ENCODE measurements around the gene TGM2. TPM values are rescaled to one million over a fixed set of nuclear protein-coding genes. Genes with fewer than 3 reads are reported as not detected.
"Not testable (repeated sequence)": the region's sequence is repeated elsewhere in the genome, so short reads cannot be mapped to it uniquely, and the experiment has no call there.

Gene TGM2
- total RNA-seq, 1 donor from 2014 or later = 0.05 TPM

DNA sequence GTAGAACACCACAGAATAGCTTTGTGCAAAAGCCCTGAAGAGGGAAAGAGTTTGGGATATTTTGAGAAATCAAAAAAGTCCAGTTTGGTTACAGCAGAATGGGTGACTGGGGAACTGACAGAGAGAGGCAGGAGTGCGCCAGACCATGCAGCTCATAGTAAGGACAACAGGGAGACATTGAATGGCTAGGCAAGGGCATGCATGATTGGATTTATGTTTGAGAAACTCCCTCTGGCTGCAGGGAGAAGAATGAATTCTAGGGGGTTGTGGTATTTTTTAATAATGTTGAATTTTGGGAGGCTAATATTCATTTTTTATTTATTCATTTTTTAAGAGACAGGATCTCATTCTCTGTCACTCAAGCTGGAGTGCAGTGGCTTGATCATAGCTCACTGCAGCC is 49.9 kb downstream of the TGM2 start:
- H3K4me1 Mint-ChIP-seq = peaks cover 4% of the 10 kb centered on the region
- peaks cover 29% of the 10 kb centered on the region for H3K27me3 Mint-ChIP-seq
- H3K9me3 Mint-ChIP-seq = no peaks in the 10 kb centered on the region
- no peak overlapping the region for H3K27ac Mint-ChIP-seq
- intact Hi-C loops (cut with micrococcal nuclease) = no loop called here
- H3K36me3 Mint-ChIP-seq (ENCODE audit: low read depth) = no peaks in the 10 kb centered on the region
- no peak overlapping the region for H3K4me3 Mint-ChIP-seq
- no peak for DNase-seq

DNA sequence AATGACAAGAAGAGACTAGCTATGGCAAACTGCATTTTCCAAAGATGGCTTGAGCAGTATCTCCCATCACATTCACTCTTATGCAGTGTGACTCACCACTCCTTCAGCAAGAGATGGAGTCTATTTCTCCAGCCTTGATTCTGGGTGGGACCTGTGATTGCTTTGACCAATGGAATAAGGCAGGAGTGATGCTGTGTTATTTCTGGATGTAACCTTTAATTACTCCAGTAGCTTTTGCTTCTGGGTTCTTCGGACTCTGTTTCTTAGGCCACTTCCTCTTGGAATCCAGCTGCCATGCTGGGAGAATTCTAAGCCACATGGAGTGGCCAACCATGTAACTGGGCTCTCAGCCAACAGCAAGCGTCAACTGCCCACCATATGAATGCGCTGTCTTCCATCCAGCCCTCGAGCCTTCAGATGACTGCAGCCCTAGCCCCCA is 50.7 kb downstream of the TGM2 start:
- H3K36me3 Mint-ChIP-seq (ENCODE audit: low read depth) = no peaks in the 10 kb centered on the region
- no peak overlapping the region for H3K4me3 Mint-ChIP-seq
- no peak for DNase-seq
- H3K9me3 Mint-ChIP-seq = no peaks in the 10 kb centered on the region
- no peak overlapping the region for H3K27ac Mint-ChIP-seq
- intact Hi-C loops (cut with micrococcal nuclease) = no loop called here
- H3K27me3 Mint-ChIP-seq = peaks cover 29% of the 10 kb centered on the region
- H3K4me1 Mint-ChIP-seq = peaks cover 4% of the 10 kb centered on the region

DNA sequence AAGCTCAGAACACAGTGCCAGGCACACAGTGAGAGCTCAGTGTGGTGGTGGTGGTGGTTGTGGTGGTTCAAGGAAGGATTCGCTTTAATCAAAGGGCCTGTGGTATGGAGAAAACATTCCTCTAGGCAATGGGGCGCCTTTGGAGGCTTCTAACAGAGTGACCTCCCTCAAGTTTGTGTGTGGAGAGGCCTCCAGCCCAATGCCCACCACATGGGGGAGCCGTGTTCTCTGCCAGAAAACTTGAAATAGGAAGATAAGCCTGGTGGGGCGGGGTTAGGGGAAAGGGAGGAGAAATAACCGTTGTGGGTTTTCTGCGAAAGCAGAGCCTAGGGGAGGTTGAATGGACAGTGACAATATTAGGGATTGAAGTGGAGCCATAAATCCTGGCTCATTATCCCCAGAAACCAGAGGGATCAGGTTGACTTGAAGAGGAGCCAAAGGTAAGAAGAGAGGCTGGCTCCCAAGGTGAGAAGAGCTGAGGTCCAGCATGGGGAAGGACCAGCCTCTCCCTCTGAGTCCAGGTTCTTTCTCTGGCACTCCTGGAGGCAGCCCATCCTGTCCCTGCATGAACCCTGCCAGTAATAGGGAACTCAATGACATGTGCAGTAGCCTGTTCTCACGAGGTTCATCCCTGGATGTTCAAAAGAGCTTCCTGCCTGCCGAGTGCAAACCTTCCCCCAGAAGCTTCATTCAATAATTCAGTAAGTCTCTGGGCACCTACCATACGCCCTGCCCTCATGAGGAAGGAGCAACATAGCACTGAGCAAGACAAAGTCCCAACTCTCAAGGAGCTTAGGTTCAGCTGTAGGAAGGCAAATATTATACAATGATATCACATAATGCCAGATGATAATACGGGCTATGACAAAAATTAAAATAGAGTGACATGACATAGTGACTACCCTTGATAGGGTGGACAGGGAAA is 51.4 kb downstream of the TGM2 start:
- H3K4me3 Mint-ChIP-seq = no peak overlapping the region
- intact Hi-C loops (cut with micrococcal nuclease) = loop anchor here (2.0 kb wide), 1 partner anchor 51 kb away; the partner anchor contains the start of gene TGM2
- H3K36me3 Mint-ChIP-seq (ENCODE audit: low read depth) = no peaks in the 10 kb centered on the region
- no peaks in the 10 kb centered on the region for H3K9me3 Mint-ChIP-seq
- no peak overlapping the region for H3K27ac Mint-ChIP-seq
- H3K4me1 Mint-ChIP-seq = peaks cover 4% of the 10 kb centered on the region
- H3K27me3 Mint-ChIP-seq = peaks cover 25% of the 10 kb centered on the region
- peak; percentile 84 for DNase-seq

DNA sequence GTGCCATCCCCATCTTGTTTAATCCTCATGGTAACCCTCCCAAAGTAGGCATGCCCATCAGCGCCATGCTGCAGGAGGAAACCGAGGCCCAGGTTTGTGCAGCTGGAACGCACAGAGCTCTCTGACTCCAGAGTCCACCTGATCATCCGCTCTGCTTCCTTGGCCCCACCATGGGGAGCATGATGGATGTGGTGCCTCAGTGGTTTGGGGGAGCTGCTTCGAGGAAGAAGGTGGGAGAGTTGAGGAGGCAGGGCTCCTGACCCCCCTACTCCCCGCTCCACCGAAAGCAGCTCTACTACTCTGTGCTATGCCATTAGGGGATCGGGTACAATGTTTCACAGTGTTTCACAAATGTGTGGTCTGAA is 52.2 kb downstream of the TGM2 start:
- DNase-seq = no peak
- peaks cover 4% of the 10 kb centered on the region for H3K4me1 Mint-ChIP-seq
- no peak overlapping the region for H3K27ac Mint-ChIP-seq
- H3K36me3 Mint-ChIP-seq (ENCODE audit: low read depth) = no peaks in the 10 kb centered on the region
- peaks cover 20% of the 10 kb centered on the region for H3K27me3 Mint-ChIP-seq
- no peak overlapping the region for H3K4me3 Mint-ChIP-seq
- intact Hi-C loops (cut with micrococcal nuclease) = loop anchor here (2.0 kb wide), 1 partner anchor 52 kb away; the partner anchor contains the start of gene TGM2
- no peaks in the 10 kb centered on the region for H3K9me3 Mint-ChIP-seq

DNA sequence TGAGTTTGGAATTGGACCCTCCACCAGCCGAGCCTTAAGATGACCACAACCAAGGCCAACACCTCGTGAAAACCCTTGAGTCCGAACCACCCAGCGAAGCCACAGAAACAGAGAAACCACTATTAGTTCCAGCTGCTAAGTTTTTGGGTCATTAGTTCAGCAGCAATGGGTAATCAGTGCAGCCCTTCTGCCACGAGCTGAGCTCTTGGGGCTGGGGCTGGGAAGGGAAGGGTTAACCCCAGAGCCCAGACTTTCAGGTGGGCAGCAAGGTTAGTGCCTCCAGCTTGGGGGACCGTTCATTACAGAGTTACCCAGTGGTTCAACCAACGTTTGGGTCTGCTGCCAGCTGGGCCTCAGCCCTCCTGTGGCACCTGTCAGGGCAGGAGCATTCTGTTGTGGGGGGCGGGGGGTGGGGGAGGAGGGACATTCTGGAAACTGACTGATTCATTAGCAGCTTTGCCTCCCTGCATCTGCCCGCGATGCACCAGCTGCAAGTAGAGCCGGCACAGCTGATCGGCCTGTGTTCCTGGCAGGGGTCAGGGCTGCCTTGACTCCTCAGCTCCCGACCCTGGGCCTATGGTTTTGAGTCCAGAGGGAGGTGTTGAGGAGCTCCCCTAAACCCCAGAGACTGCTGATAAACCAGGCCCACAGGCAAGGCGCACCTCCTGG is 52.7 kb downstream of the TGM2 start:
- Mint-ChIP-seq H3K4me1 (peaks cover 4% of the 10 kb centered on the region), H3K27me3 (peaks cover 15% of the 10 kb centered on the region), H3K4me3 (no peak overlapping the region), H3K36me3 (ENCODE audit: low read depth) (no peaks in the 10 kb centered on the region), H3K27ac (no peak overlapping the region), H3K9me3 (no peaks in the 10 kb centered on the region)
- DNase-seq = no peak
- intact Hi-C loops (cut with micrococcal nuclease) = loop anchor here (2.0 kb wide), 1 partner anchor 52 kb away; the partner anchor contains the start of gene TGM2

DNA sequence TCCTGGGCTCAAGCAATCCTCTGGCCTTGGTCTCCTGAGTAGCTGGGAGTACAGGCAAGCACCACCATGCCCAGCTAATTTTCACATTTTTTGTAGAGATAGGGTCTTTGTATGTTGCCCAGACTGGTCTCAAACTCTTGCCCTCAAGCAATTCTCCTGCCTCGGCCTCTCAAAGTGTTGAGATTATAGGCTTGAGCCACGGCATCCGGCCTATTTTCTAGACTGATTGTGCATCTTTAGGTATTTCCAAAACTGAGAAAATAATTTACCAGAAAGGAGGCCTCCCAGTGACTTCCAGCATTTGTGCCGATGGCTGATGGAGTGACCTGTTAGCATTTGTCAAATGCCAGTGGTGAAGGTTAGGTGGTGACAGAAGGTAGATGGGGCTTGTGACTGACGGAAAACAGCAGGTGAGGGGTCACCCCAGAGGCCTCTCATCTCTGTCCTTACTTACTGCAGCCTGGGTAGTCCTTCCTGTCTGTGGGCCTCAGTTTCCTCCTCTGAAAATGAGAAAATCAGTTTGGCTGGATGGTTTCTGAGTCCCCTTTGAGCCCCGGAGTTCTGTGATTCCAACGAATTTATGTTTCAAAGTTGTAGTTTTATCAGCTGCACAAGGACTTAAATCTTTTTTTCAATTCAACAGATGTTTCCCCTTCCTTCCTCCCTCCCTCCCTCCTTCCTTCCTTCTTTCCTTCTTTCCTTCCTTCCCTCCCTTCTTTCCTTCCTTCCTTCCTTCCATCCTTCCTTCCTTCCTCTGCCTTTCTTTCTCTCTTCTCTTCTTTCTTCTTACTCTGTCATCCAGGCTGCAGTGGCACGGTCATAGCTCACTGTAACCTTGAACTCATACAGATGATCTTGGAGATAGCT is 53.5 kb downstream of the TGM2 start:
- Mint-ChIP-seq H3K36me3 (ENCODE audit: low read depth) (no peaks in the 10 kb centered on the region), H3K4me1 (peaks cover 4% of the 10 kb centered on the region), H3K27me3 (peaks cover 7% of the 10 kb centered on the region), H3K4me3 (no peak overlapping the region), H3K9me3 (no peaks in the 10 kb centered on the region), H3K27ac (no peak overlapping the region)
- intact Hi-C loops (cut with micrococcal nuclease) = loop anchor here (2.0 kb wide), 1 partner anchor 53 kb away; the partner anchor contains the start of gene TGM2
- DNase-seq = no peak

DNA sequence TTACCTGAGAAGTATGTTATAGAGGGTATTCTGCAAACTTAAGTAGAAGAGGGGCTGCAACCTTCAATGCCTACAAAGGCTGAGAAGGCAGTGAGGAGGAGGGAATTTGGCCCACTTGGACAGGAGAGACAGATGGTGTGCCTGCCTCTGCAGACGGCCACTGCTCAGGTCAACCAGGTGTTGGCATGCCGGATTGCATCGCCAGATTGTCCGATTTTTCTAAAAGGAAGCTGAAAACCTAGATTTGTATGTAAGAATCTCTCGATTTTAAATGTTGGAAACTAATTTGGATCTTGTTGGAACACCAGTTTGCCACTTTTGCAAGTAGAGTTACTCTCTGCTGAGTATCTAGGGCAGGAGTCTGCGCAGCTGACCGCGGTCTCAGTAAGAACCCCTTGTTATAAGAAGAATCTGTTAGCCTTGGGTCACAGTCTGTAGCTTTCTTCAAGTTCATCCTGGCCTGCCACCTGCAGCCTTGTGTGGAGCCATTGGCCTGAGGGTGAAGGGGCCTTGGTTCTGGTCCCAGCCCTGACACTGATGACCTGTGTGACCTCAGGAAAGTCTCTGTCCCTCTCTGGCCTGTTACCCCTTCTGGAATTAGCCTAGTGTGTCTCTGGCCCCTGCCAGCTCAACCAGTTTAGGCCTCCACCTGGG is 54.4 kb downstream of the TGM2 start:
- Mint-ChIP-seq H3K27ac (no peak overlapping the region), H3K4me3 (no peak overlapping the region), H3K27me3 (peaks cover 3% of the 10 kb centered on the region), H3K9me3 (no peaks in the 10 kb centered on the region), H3K4me1 (peaks cover 4% of the 10 kb centered on the region), H3K36me3 (ENCODE audit: low read depth) (no peaks in the 10 kb centered on the region)
- intact Hi-C loops (cut with micrococcal nuclease) = no loop called here
- no peak for DNase-seq

DNA sequence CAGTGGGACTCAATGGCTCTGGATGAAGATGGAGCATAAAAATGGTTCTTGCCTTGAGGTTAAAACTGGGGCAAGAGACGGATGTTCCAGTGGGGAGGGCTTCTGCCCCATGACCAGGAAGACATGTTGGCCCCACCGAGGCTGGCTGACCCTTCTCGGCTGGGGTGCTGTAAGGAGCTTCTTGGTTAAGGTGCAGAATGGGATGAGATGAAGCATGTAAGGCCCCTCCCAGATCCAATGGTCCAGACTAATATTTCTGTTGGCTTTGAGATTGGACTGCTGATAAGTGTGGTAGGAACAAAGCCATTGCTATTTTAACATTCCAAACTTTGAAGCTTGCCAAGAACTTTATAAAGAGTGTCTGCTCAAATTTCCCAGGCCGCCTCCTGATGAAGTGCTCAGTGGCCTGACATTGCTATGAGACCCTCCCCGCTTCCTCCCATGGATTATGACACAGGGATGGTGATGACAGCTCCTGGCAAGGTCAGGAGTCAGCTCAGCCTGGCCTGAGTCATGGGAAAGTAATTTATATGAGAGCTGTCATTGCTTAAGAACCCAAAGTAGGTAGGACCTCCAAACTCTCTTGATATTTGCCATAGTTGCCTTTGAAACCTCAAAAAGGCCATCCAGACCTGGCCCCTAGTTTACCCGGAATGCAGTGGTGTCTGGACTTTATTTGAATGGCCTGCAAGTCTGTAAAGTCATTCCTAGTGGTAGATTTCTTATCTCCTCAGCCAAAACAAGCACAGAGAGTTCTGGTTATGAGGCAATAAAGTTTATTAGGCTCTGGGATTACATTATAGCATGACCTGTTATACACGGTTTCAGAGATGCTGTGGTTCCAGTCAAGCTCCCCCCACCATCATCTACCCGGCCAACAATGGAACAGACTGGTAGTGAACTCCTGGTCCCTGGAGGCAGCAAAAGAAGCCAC is 55.2 kb downstream of the TGM2 start:
- H3K4me3 Mint-ChIP-seq = no peak overlapping the region
- peaks cover 4% of the 10 kb centered on the region for H3K4me1 Mint-ChIP-seq
- DNase-seq = no peak
- no peaks in the 10 kb centered on the region for H3K36me3 Mint-ChIP-seq (ENCODE audit: low read depth)
- no peaks in the 10 kb centered on the region for H3K27me3 Mint-ChIP-seq
- intact Hi-C loops (cut with micrococcal nuclease) = no loop called here
- H3K9me3 Mint-ChIP-seq = no peaks in the 10 kb centered on the region
- no peak overlapping the region for H3K27ac Mint-ChIP-seq

DNA sequence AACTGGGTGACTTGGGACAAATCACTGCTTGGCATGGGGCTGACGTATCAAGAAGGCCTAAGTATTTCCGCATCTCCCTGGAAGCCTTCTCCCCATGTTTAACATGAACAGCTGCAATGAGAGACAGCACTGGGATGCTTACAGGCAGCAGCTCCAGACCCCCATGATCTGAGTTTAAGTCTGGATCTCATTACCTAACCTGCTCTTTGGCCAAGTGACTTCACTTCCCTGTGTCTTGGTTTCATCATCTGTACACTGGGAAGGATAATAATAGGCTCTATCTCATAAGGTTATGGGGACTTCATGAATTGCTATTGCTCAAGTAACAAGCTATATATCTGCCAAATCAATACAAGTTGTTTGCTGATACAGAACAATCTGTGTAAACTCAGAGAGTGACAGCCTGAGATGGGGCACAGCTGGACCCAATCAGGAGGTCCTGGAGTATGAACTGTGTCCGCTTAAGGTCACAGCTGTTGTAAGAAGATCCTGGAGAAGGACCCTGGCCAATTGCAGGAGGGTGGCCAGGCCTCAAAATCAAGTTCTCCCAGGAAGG is 56.0 kb downstream of the TGM2 start:
- Mint-ChIP-seq H3K36me3 (ENCODE audit: low read depth) (no peaks in the 10 kb centered on the region), H3K27me3 (peaks cover 2% of the 10 kb centered on the region), H3K27ac (no peak overlapping the region), H3K4me1 (peaks cover 4% of the 10 kb centered on the region), H3K4me3 (no peak overlapping the region), H3K9me3 (no peaks in the 10 kb centered on the region)
- no peak for DNase-seq
- intact Hi-C loops (cut with micrococcal nuclease) = no loop called here

DNA sequence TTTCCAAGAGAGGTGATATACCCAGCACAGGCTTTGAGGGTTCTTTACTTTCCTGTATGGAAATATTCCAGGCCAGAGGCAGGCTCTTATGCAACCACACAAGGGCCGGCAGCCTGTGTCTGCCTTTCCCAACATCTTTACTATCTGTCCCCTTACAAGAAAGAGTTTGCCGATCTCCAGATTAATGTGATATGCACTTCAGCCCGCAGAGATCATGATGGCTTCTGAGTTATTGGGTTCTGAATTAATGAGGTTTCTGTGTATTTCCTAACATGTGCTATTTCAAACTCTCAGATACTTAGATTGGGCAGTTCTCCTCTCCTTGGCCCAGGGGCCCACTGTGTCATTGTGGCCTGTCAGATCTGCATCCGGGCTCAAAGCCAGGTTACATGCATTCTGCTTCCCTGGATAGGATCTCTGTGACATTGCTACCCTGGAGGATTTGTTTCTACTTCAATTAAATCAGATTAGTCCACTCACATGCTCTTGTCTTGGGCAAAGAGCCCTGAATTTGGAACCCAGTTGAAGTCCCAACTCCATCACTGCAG is 56.6 kb downstream of the TGM2 start:
- H3K27ac Mint-ChIP-seq = no peak overlapping the region
- H3K36me3 Mint-ChIP-seq (ENCODE audit: low read depth) = no peaks in the 10 kb centered on the region
- no peak for DNase-seq
- no peaks in the 10 kb centered on the region for H3K9me3 Mint-ChIP-seq
- no peak overlapping the region for H3K4me3 Mint-ChIP-seq
- intact Hi-C loops (cut with micrococcal nuclease) = no loop called here
- H3K4me1 Mint-ChIP-seq = peaks cover 2% of the 10 kb centered on the region
- H3K27me3 Mint-ChIP-seq = peaks cover 2% of the 10 kb centered on the region

DNA sequence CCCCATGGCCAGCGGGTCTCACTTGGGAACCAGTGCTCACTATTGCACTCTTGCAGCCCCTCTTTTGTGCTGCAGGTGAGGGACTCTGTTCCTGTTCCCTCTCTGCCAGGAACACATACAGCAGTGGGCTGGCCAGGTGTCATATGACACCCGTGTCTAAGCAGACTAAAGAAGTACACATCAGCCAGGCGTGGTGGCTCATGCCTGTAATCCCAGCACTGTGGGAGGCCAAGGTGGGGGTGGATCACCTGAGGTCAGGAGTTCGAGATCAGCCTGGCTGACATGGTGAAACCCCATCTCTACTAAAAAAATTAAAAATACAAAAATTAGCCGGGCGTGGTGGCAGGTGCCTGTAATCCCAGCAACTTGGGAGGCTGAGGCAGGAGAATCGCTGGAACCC is 57.2 kb downstream of the TGM2 start:
- H3K27ac Mint-ChIP-seq; H3K4me1 Mint-ChIP-seq; intact Hi-C loops (cut with micrococcal nuclease); DNase-seq; H3K4me3 Mint-ChIP-seq; H3K9me3 Mint-ChIP-seq; H3K36me3 Mint-ChIP-seq (ENCODE audit: low read depth); H3K27me3 Mint-ChIP-seq: not testable (repeated sequence)

DNA sequence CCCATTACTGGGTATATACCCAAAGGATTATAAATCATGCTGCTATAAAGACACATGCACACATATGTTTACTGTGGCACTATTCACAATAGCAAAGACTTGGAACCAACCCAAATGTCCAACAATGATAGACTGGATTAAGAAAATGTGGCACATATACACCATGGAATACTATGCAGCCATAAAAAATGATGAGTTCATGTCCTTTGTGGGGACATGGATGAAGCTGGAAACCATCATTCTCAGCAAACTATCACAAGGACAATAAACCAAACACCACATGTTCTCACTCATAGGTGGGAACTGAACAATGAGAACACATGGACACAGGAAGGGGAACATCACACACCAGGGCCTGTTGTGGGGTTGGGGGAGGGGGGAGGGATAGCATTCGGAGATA is 57.7 kb downstream of the TGM2 start:
- H3K27ac Mint-ChIP-seq; H3K27me3 Mint-ChIP-seq; H3K4me3 Mint-ChIP-seq; H3K36me3 Mint-ChIP-seq (ENCODE audit: low read depth); H3K9me3 Mint-ChIP-seq; intact Hi-C loops (cut with micrococcal nuclease); H3K4me1 Mint-ChIP-seq; DNase-seq: not testable (repeated sequence)
